Measurements from ENCODE around the gene KLHL34. TPM values are rescaled to one million over a fixed set of nuclear protein-coding genes. Genes with fewer than 3 reads are reported as not detected.

Gene KLHL34
- total and polyA plus RNA-seq, 2 experiments from 2014 or later, result not detected

DNA sequence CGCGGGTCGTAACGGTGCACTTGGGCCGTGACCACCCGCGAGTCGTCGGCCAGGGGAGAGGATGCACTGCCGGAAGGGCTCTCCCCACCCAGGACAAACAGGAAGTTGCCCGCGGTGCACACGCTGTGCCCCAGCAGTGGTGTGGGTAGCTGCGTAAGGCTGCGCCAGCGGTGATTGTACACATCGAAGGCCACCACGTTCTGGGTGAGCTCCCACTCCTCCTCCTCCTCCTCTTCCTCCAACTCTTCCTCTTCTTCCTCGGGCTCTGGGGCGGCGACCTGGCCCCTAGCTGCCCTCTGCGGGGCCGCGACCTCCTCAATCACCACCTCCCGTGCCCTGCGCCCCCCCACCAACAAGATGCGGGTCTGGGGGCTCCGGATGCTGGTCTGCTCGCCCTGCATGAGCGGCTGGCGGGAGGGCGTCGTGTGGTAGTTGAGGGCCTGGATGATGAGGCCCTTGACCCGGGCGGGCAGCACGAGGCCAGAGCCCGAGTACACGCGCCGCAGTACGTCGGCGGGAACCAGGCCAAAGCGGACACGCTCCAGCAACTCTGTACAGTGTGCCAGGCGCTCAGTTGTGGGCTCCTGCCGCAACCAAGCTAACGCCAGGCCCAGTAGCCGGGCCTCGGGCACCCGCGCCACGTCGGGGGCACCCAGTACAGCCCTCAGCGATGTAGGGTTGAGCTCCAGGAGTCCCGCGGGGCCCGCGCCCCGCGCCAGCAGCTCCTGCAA, 1.4 kb downstream of the KLHL34 start:
- H3K9me2 ChIP-seq (replicated peaks; ENCODE audit: insufficient read depth), result no peaks in the 10 kb centered on the region
- WGBS (ENCODE audit: low lambda C conversion rate, missing lambda C conversion rate), result 97% methylated on average over 58 of the region's 61 CpGs
- no peak overlapping the region for H3K4me3 ChIP-seq
- H3K4me2 ChIP-seq, result no peak overlapping the region
- no peak overlapping the region for H2AFZ ChIP-seq
- H3K79me2 ChIP-seq, result no peaks in the 10 kb centered on the region
- DNase-seq (ENCODE audit: low spot score), result no peak
- no peaks in the 10 kb centered on the region for H3K4me1 ChIP-seq (ENCODE audit: insufficient read depth)
- no peaks in the 10 kb centered on the region for H3K36me3 ChIP-seq (replicated peaks; ENCODE audit: insufficient read depth, low read depth)
- TF ChIP-seq, protein P1, sequence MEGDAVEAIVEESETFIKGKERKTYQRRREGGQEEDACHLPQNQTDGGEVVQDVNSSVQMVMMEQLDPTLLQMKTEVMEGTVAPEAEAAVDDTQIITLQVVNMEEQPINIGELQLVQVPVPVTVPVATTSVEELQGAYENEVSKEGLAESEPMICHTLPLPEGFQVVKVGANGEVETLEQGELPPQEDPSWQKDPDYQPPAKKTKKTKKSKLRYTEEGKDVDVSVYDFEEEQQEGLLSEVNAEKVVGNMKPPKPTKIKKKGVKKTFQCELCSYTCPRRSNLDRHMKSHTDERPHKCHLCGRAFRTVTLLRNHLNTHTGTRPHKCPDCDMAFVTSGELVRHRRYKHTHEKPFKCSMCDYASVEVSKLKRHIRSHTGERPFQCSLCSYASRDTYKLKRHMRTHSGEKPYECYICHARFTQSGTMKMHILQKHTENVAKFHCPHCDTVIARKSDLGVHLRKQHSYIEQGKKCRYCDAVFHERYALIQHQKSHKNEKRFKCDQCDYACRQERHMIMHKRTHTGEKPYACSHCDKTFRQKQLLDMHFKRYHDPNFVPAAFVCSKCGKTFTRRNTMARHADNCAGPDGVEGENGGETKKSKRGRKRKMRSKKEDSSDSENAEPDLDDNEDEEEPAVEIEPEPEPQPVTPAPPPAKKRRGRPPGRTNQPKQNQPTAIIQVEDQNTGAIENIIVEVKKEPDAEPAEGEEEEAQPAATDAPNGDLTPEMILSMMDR (IDR thresholded peaks at IDR 0.05; ENCODE audit: poor library complexity), result no peak
- TF ChIP-seq EZH2 (IDR thresholded peaks at IDR 0.05; ENCODE audit: borderline replicate concordance) (no peak), EZH2phosphoT487 (IDR thresholded peaks at IDR 0.05; ENCODE audit: low read depth, severe bottlenecking, unreplicated experiment) (no peak)
- no peak overlapping the region for H3K27ac ChIP-seq
- H3K27me3 ChIP-seq, result no peaks in the 10 kb centered on the region
- H4K20me1 ChIP-seq (ENCODE audit: insufficient read depth, poor library complexity, severe bottlenecking), result no peaks in the 10 kb centered on the region
- no peaks in the 10 kb centered on the region for H3K9me3 ChIP-seq (ENCODE audit: low read depth)

DNA sequence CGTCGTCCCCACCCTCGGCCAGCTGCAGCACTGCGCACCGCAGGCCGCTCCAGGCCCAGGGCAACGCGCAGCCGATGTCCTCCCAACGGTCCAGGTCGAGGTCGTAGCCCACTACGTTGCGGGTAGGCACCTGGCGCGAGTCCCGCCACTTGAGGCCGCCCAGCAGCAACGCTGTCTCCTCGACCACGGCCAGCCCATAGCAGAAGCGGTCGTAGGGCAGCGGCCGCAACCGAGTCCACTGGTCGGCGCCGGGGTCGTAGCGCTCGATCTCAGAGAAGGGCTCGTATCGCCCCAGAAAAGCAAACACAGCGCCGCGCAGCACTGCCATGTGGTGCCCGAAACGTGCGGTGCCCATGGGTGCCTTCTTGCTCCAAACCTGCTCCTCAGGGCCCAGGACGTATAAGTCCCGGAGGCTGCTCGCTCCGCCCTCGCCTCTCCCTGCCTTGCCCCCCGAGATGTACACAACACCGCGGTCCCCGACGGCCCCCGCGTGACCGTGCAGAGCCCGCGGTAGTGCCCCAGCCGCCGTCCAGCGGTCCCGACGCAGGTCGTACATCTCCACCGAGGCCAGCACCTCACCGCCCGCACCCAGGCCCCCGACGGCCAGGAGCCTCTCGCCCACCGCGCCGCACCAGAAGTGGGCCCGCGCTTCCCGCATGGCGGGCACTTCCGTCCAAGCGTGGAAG, 2.1 kb downstream of the KLHL34 start:
- Histone ChIP-seq H3K4me3 (no peak overlapping the region), H2AFZ (no peak overlapping the region), H3K4me2 (no peak overlapping the region)

DNA sequence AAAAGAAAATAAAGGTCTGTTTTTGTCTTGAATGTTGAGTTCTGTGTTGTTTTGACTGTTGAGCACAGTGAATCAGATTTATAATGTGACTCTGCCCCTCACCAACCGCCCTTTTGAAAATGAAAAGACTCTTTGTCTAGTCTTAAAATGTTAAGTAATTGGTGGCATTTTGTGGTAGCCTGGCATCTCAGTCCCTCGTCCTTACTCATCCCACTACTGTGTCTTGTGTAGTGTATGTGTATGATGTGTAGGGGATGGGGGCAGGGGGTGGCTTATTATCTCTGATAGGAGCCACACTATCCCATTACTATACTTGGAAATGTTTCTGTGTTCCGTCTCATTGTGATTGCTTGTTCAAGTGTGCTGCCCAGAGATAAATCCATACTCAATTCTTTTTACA, 12.2 kb downstream of the KLHL34 start:
- no peaks in the 10 kb centered on the region for H3K79me2 ChIP-seq
- DNase-seq (ENCODE audit: low spot score), result no peak
- no peak overlapping the region for H3K4me2 ChIP-seq
- H3K4me3 ChIP-seq, result no peak overlapping the region
- no peak overlapping the region for H3K27ac ChIP-seq
- H3K9me2 ChIP-seq (replicated peaks; ENCODE audit: insufficient read depth), result no peaks in the 10 kb centered on the region
- WGBS (ENCODE audit: low lambda C conversion rate, missing lambda C conversion rate), result 75% methylated on average over 3 of the region's 3 CpGs
- H3K9me3 ChIP-seq (ENCODE audit: low read depth), result no peaks in the 10 kb centered on the region
- H3K4me1 ChIP-seq (ENCODE audit: insufficient read depth), result no peaks in the 10 kb centered on the region
- TF ChIP-seq EZH2phosphoT487 (IDR thresholded peaks at IDR 0.05; ENCODE audit: low read depth, severe bottlenecking, unreplicated experiment) (no peak), EZH2 (IDR thresholded peaks at IDR 0.05; ENCODE audit: borderline replicate concordance) (no peak)
- TF ChIP-seq, protein P1 (IDR thresholded peaks at IDR 0.05; ENCODE audit: poor library complexity), result no peak
- H3K27me3 ChIP-seq, result no peaks in the 10 kb centered on the region
- H3K36me3 ChIP-seq (replicated peaks; ENCODE audit: insufficient read depth, low read depth), result no peaks in the 10 kb centered on the region
- no peak overlapping the region for H2AFZ ChIP-seq
- H4K20me1 ChIP-seq (ENCODE audit: insufficient read depth, poor library complexity, severe bottlenecking), result no peaks in the 10 kb centered on the region

More for the DNA sequence above, 2.1 kb downstream of the KLHL34 start:
- no peak for DNase-seq (ENCODE audit: low spot score)
- no peak for TF ChIP-seq EZH2 (IDR thresholded peaks at IDR 0.05; ENCODE audit: borderline replicate concordance)
- TF ChIP-seq, protein P1 (IDR thresholded peaks at IDR 0.05; ENCODE audit: poor library complexity), result no peak
- TF ChIP-seq EZH2phosphoT487 (IDR thresholded peaks at IDR 0.05; ENCODE audit: low read depth, severe bottlenecking, unreplicated experiment), result no peak
- Histone ChIP-seq H3K27me3 (no peaks in the 10 kb centered on the region), H4K20me1 (ENCODE audit: insufficient read depth, poor library complexity, severe bottlenecking) (no peaks in the 10 kb centered on the region), H3K36me3 (replicated peaks; ENCODE audit: insufficient read depth, low read depth) (no peaks in the 10 kb centered on the region), H3K4me1 (ENCODE audit: insufficient read depth) (no peaks in the 10 kb centered on the region), H3K27ac (no peak overlapping the region), H3K9me3 (ENCODE audit: low read depth) (no peaks in the 10 kb centered on the region), H3K79me2 (no peaks in the 10 kb centered on the region), H3K9me2 (replicated peaks; ENCODE audit: insufficient read depth) (no peaks in the 10 kb centered on the region)
- 97% methylated on average over 55 of the region's 76 CpGs for WGBS (ENCODE audit: low lambda C conversion rate, missing lambda C conversion rate)

Measured in hepatocyte (in vitro differentiated cells).